GM18508 (cell line): Measurements from ENCODE around the gene ITPK1.

ENCODE experiments used
- ATAC-seq: cut with Tn5 transposase; IDR thresholded peaks from one replicate; pipeline ENCODE4 v1.9.1; 2021; ENCODE audit warnings: moderate number of reproducible peaks; ENCODE audit not compliant: insufficient read depth, unreplicated experiment

The ITPK1 gene

GRCh38 chr14:92917041-92917940, 198.4 kb downstream of the ITPK1 start:
- ATAC-seq, result no peak

- no peak for ATAC-seq
Measured at GRCh38 chr14:92916201-92916600, 199.5 kb downstream of the ITPK1 start.

GRCh38 chr14:92914087-92914656, 201.6 kb downstream of the ITPK1 start:
- ATAC-seq, result no peak

GRCh38 chr14:92907316-92907911, 208.3 kb downstream of the ITPK1 start:
- no peak for ATAC-seq

- ATAC-seq, result no peak
Measured at GRCh38 chr14:92906823-92907222, 208.9 kb downstream of the ITPK1 start.

GRCh38 chr14:92906420-92906819, 209.3 kb downstream of the ITPK1 start:
- ATAC-seq, result no peak

GRCh38 chr14:92905667-92906066, 210.1 kb downstream of the ITPK1 start:
- no peak for ATAC-seq

- no peak for ATAC-seq
Measured at GRCh38 chr14:92903359-92903758, 212.4 kb downstream of the ITPK1 start.

GRCh38 chr14:92902726-92903125, 213.0 kb downstream of the ITPK1 start:
- ATAC-seq, result no peak

GRCh38 chr14:92902191-92902590, 213.5 kb downstream of the ITPK1 start:
- no peak for ATAC-seq

GRCh38 chr14:92900660-92901059, 215.1 kb downstream of the ITPK1 start:
- no peak for ATAC-seq

GRCh38 chr14:92898566-92899131, 217.1 kb downstream of the ITPK1 start:
- no peak for ATAC-seq

GRCh38 chr14:92897922-92898565, 217.7 kb downstream of the ITPK1 start:
- ATAC-seq, result no peak

- ATAC-seq, result no peak
Measured at GRCh38 chr14:92895352-92895878, 220.3 kb downstream of the ITPK1 start.

- no peak for ATAC-seq
Measured at GRCh38 chr14:92892589-92892988, 223.1 kb downstream of the ITPK1 start.

- no peak for ATAC-seq
Measured at GRCh38 chr14:92890830-92891588, 224.7 kb downstream of the ITPK1 start.

GRCh38 chr14:92888896-92889295, 226.8 kb downstream of the ITPK1 start:
- ATAC-seq, result no peak

- ATAC-seq, result no peak
Measured at GRCh38 chr14:92887157-92887556, 228.6 kb downstream of the ITPK1 start.
